Measurements from ENCODE around the gene STARD3.

STARD3 gene

GRCh38 chr17:39660397-39661385, 23.7 kb downstream of the STARD3 start:
- no peak for TF ChIP-seq TAF1 (IDR thresholded peaks at IDR 0.05; ENCODE audit: low read depth, low read length)
- TF ChIP-seq POLR2A (IDR thresholded peaks at IDR 0.05; ENCODE audit: low read depth, low read length) = no peak
- TF ChIP-seq SPI1 (IDR thresholded peaks at IDR 0.05; ENCODE audit: low read depth, low read length) = no peak
- TF ChIP-seq PAX5 (IDR thresholded peaks at IDR 0.05; ENCODE audit: insufficient read depth, low read length, severe bottlenecking) = no peak
- no peak for TF ChIP-seq POLR2AphosphoS5 (IDR thresholded peaks at IDR 0.05; ENCODE audit: low read depth, low read length)
- TF ChIP-seq POU2F2 (IDR thresholded peaks at IDR 0.05; ENCODE audit: low read depth, low read length) = no peak
- FAIRE-seq = no peak
- DNase-seq (ENCODE audit: insufficient read length, low spot score) = no peak

- DNase-seq (ENCODE audit: insufficient read length, low spot score) (no peak), FAIRE-seq (no peak)
These were observed 25.0 kb downstream of the STARD3 start for GRCh38 chr17:39661744-39662541.

GRCh38 chr17:39662551-39663339, 25.8 kb downstream of the STARD3 start:
- TF ChIP-seq TAF1 (IDR thresholded peaks at IDR 0.05; ENCODE audit: low read depth, low read length) = no peak
- TF ChIP-seq PAX5 (IDR thresholded peaks at IDR 0.05; ENCODE audit: insufficient read depth, low read length, severe bottlenecking) = no peak
- no peak for TF ChIP-seq SPI1 (IDR thresholded peaks at IDR 0.05; ENCODE audit: low read depth, low read length)
- no peak for TF ChIP-seq POLR2AphosphoS5 (IDR thresholded peaks at IDR 0.05; ENCODE audit: low read depth, low read length)
- TF ChIP-seq POLR2A (IDR thresholded peaks at IDR 0.05; ENCODE audit: low read depth, low read length) = no peak
- TF ChIP-seq POU2F2 (IDR thresholded peaks at IDR 0.05; ENCODE audit: low read depth, low read length) = no peak
- FAIRE-seq (no peak), DNase-seq (ENCODE audit: insufficient read length, low spot score) (no peak)

More at GRCh38 chr17:39661744-39662541, 25.0 kb downstream of the STARD3 start:
- TF ChIP-seq POLR2A (IDR thresholded peaks at IDR 0.05; ENCODE audit: low read depth, low read length) (no peak), SPI1 (IDR thresholded peaks at IDR 0.05; ENCODE audit: low read depth, low read length) (peak; percentile 7; the same call in 1 of the 2 replicates)

- no peak for TF ChIP-seq TAF1 (IDR thresholded peaks at IDR 0.05; ENCODE audit: low read depth, low read length)
- TF ChIP-seq POLR2AphosphoS5 (IDR thresholded peaks at IDR 0.05; ENCODE audit: low read depth, low read length) = no peak
- no peak for TF ChIP-seq SPI1 (IDR thresholded peaks at IDR 0.05; ENCODE audit: low read depth, low read length)
- TF ChIP-seq POU2F2 (IDR thresholded peaks at IDR 0.05; ENCODE audit: low read depth, low read length) = no peak
- no peak for TF ChIP-seq PAX5 (IDR thresholded peaks at IDR 0.05; ENCODE audit: insufficient read depth, low read length, severe bottlenecking)
- no peak for TF ChIP-seq POLR2A (IDR thresholded peaks at IDR 0.05; ENCODE audit: low read depth, low read length)
- FAIRE-seq (no peak), DNase-seq (ENCODE audit: insufficient read length, low spot score) (no peak)
These were observed 26.4 kb downstream of the STARD3 start for GRCh38 chr17:39663340-39663687.

GRCh38 chr17:39663688-39664580, 27.0 kb downstream of the STARD3 start:
- DNase-seq (ENCODE audit: insufficient read length, low spot score) (no peak), FAIRE-seq (no peak)
- no peak for TF ChIP-seq POLR2AphosphoS5 (IDR thresholded peaks at IDR 0.05; ENCODE audit: low read depth, low read length)
- no peak for TF ChIP-seq SPI1 (IDR thresholded peaks at IDR 0.05; ENCODE audit: low read depth, low read length)
- TF ChIP-seq POU2F2 (IDR thresholded peaks at IDR 0.05; ENCODE audit: low read depth, low read length) = no peak
- no peak for TF ChIP-seq POLR2A (IDR thresholded peaks at IDR 0.05; ENCODE audit: low read depth, low read length)
- TF ChIP-seq PAX5 (IDR thresholded peaks at IDR 0.05; ENCODE audit: insufficient read depth, low read length, severe bottlenecking) = no peak
- TF ChIP-seq TAF1 (IDR thresholded peaks at IDR 0.05; ENCODE audit: low read depth, low read length) = no peak

GRCh38 chr17:39664581-39665561, 27.9 kb downstream of the STARD3 start, which contains the start of gene TCAP:
TCAP (plus strand) TSS chr17:39665349; CDS start chr17:39665360, 11 bp downstream.
- DNase-seq (ENCODE audit: insufficient read length, low spot score) = no peak
- no peak for FAIRE-seq
- TF ChIP-seq POLR2A (IDR thresholded peaks at IDR 0.05; ENCODE audit: low read depth, low read length) (0 out of 2 replicates have a peak, but pooled peaks have one; percentile 25), POU2F2 (IDR thresholded peaks at IDR 0.05; ENCODE audit: low read depth, low read length) (no peak)

- FAIRE-seq (no peak), DNase-seq (ENCODE audit: insufficient read length, low spot score) (no peak)
- TF ChIP-seq PAX5 (IDR thresholded peaks at IDR 0.05; ENCODE audit: insufficient read depth, low read length, severe bottlenecking) (no peak), POLR2AphosphoS5 (IDR thresholded peaks at IDR 0.05; ENCODE audit: low read depth, low read length) (no peak), TAF1 (IDR thresholded peaks at IDR 0.05; ENCODE audit: low read depth, low read length) (no peak), POU2F2 (IDR thresholded peaks at IDR 0.05; ENCODE audit: low read depth, low read length) (no peak), SPI1 (IDR thresholded peaks at IDR 0.05; ENCODE audit: low read depth, low read length) (no peak), POLR2A (IDR thresholded peaks at IDR 0.05; ENCODE audit: low read depth, low read length) (no peak)
These were observed 28.8 kb downstream of the STARD3 start for GRCh38 chr17:39665642-39666224.
